HG03159 (cell line): Measurements from ENCODE around the gene UTS2R.
"Not testable (repeated sequence)": the region's sequence is repeated elsewhere in the genome, so short reads cannot be mapped to it uniquely, and the experiment has no call there.

Source experiments
- ATAC-seq: cut with Tn5 transposase; IDR thresholded peaks from one replicate; pipeline ENCODE4 v1.9.1; 2021; ENCODE audit warnings: mild to moderate bottlenecking, moderate library complexity; ENCODE audit not compliant: unreplicated experiment

The UTS2R gene

DNA sequence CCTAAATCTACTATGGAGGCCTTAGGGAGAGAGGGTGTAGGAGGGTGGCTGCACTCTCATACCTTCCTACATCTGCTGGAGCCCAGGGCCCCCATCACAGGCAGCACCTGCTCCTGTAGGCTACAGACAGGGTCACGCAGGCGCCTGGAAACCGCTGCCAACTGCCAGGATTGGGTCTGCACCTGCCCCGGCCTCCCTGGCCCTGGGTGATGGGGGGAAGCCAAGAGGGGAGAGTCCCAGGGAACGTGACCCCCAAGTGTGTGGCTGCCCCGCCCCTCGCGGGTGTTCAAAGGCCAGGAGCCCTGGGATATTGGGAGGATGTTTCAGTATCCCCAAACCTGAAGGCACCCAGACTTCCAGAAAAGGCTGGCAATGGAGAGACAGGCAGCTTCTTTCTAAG, 18.1 kb upstream of the UTS2R start:
- no peak for ATAC-seq

DNA sequence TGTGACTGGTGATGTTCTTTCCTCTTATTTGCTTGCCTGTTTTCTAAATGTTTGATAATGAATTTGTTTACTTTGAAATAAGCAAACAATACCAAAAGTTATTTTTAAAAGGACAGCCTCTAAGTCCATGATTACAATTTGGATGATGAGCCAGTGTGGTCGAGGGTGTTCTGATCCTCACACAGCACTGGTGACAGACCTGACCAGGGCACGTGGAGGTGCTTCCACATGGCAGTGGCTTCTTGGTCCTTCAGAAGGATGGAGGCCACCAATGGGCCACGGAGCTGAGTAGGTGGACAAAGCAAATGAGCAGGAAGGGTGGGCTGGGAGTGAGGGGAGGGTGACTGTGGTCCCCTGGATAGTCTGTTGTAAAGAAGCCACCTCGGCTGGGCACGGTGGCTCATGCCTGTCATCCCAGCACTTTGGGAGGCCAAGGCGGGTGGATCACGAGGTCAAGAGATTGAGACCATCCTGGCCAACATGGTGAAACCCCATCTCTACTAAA, 16.7 kb upstream of the UTS2R start:
- ATAC-seq, result no peak

DNA sequence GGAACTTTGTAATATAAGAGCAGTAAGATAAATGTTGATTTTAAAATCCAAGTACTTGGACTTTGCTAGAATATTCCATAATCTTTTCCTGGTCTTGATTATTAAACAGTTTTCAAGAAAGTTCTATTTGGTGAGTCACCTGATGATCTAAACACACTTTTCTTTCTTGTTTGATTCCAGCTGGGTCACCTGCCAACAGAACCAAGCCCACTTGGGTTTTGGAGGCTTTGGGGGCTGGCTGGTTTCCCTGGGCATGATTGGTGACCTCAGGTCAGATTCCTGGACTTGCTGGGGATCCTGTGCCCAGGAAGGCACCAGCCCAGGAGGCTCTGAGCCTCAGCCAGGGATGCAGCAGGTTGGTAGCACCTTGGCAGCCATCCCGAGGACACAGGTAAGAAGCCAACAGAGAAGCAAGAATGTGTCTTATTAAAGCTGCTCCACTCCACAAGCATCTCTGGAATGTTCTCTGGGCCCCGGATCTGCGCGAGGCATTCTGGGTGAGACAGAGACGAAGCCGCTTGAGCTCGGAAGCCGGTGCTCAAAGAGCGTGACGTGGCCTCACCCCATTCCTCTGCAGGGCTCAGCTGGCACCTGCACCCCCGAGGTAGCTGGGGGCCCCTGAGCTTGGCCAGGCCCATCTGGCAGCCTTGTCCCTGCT, 15.7 kb upstream of the UTS2R start:
- ATAC-seq, result no peak

DNA sequence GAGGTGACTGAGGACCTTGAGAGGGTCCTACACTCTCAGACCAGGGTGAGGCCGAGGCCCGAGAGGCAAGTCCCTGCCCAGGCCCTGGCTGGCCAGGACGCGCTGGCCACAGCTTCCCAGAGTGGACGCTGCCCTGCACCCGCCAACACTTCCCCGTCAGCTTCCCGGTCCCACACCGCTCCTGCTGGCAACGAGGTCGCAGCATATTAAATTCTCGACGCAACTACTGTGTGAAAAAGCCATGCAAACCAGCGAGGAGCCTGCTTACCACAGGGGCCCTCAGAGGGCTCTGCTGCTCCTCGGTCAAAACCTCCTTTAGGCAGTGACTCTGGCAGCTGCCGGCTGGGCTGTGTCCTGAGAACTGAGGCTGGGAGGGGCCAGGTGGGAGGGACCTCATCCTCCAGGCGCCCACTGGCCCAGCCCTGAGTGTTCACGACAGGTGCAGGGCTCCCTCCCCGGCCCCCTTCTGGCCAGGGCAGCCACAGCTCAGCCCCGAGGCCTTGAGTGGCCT, 14.7 kb upstream of the UTS2R start:
- ATAC-seq, result no peak

DNA sequence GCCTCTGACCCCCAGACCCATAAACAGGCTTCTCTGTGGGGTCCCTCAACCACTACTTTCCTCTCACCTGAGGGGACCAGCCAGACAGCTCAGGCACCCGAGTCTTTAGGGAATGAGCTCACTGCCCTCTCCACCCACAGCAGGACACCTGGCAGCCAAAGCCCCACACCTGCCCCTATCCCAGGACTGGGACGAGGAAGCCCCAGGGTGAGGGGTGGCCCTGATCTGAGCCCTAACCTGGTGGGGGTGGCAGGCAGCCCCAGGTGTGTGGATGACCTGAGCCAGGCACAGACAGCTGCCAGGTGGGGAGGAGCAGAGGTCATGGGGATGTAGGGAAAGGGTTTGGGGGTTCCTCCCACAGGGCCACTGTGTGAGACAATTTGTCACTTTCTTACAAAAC, 14.2 kb upstream of the UTS2R start:
- ATAC-seq, result no peak

DNA sequence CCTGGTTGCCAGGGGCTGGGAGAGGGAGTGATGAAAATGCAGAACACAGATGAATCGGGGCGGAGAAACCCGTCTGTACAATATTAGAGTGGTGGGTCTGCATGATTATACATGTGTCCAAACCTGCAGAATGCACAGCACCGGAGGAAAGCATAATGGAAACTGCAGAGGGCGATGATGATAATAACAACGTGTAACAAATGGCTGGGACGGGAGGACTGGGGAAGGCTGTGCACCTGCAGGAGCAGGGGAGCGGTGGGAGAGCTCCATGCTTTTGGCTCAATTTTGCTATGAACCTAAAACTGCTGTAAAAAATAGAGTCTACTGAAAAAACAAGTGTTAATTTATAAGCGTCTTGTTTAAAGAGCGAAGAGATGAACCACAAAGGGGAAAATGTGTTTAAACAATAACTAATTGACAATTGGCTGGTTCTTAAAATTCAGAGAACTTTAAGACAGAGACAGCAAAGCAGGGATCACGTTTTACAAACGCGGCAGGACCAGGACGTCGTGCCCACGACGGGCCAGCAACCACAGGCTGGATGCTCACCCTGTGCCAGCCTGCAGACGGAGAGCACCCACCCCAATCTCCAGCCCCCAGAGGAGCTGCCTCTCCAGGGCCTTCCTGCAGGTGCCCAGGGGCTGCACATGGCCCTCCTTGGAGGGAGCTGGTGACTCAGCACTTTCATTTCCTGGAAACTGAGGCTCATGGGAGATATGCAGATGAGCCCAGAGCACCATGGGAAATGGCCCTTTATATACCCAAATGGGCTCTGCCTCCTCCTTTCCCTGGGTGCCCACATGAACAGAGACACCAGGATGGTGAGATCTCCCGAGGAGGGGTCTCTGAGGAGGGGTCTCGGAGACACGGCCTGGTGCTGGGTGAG, 12.9 kb upstream of the UTS2R start, which contains the start of gene TEX19:
TSS of gene TEX19 (plus strand) at position 783 of the 886 bp plus-strand sequence. CDS start 2,904 bp downstream, outside the sequence.
- ATAC-seq, result no peak

DNA sequence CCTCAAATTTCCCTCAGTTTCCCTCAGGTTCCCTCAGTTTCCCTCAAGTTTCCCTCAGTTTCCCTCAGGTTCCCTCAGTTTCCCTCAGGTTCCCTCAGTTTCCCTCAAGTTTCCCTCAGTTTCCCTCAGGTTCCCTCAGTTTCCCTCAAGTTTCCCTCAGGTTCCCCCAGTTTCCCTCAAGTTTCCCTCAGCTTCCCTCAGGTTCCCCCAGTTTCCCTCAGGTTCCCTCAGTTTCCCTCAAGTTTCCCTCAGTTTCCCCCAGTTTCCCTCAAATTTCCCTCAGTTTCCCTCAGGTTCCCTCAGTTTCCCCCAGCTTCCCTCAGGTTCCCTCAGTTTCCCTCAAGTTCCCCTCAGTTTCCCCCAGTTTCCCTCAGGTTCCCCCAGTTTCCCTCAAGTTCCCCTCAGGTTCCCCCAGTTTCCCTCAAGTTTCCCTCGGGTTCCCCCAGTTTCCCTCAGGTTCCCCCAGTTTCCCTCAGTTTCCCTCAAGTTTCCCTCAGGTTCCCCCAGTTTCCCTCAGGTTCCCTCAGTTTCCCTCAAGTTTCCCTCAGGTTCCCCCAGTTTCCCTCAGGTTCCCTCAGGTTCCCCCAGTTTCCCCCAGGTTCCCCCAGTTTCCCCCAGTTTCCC, 12.0 kb upstream of the UTS2R start:
- not testable (repeated sequence) for ATAC-seq

DNA sequence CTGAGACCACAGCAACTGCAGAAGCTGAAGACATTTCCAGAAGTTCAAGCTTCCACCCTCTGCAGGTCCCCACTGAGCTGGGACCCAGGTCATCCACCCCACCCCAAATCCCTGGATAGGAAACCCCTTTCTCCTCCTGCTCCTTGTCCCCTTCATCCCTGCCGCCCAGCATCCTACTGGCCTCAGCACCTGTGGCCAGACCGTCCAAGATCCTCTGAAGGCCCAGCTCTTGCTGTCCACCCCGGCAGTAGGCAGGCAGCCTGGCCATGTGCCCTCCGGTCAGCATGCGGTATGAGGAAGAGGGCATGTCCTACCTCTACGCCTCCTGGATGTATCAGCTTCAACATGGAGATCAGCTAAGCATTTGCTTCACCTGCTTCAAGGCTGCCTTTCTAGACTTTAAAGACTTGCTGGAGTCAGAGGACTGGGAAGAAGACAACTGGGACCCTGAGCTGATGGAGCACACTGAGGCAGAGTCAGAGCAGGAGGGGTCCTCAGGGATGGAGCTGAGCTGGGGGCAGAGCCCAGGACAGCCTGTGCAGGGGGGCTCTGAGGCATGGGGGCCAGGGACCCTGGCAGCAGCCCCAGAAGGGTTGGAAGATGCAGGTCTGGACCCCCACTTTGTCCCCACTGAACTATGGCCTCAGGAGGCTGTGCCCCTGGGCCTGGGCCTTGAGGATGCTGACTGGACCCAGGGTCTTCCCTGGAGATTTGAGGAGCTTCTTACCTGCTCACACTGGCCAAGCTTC, 9.5 kb upstream of the UTS2R start:
- ATAC-seq, result no peak

DNA sequence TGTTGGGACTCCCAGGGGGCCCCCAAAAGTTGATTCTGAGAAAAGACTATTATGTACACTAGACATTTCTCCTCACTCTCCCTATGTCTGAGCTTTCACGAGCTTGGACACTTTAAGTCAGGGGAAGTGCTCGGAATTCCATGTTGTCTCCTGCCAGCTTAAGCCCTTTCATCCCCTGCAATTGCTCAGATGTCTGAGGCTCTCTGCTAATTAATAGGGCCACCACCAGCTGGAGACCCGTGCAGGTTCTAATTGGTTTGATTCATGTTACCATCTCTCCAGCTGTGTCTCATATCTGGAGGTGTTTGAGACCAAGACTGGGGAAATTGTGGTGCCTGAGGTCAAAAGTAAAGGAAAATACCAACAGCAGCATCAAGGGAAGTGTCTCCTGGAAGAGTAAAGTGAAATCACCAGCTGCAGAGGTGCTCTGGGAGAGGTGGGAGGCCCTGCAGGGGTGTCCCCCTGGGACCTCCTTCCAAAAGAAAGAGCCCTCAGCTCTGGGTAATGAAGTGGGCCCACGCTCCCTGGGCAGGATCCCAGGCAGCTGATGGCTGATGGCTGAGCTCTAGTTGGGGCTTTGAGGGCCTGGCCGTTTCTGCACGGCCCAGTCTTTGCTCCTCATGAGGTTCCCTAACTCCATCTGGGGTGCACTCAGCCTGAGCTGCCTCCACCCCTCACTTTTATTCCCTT, 5.8 kb upstream of the UTS2R start:
- no peak for ATAC-seq

DNA sequence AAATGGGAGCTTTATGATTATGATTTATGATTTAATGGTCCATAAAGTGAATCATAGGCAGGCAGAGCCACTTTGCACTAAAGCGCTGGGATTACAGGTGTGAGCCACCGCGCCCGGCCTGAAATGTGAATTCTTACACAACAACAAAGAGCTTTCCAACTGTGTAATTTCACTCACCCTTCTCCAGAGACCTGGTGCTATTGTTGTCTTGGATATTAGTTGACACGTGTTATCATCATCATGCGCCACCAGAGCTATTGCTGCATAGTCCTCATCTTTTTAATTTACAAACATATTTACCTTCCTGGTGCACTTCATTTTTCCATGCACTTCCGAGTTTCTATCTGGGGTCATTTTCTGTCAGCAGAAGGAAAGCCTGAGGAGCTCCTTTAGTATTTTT, 4.8 kb upstream of the UTS2R start:
- no peak for ATAC-seq

DNA sequence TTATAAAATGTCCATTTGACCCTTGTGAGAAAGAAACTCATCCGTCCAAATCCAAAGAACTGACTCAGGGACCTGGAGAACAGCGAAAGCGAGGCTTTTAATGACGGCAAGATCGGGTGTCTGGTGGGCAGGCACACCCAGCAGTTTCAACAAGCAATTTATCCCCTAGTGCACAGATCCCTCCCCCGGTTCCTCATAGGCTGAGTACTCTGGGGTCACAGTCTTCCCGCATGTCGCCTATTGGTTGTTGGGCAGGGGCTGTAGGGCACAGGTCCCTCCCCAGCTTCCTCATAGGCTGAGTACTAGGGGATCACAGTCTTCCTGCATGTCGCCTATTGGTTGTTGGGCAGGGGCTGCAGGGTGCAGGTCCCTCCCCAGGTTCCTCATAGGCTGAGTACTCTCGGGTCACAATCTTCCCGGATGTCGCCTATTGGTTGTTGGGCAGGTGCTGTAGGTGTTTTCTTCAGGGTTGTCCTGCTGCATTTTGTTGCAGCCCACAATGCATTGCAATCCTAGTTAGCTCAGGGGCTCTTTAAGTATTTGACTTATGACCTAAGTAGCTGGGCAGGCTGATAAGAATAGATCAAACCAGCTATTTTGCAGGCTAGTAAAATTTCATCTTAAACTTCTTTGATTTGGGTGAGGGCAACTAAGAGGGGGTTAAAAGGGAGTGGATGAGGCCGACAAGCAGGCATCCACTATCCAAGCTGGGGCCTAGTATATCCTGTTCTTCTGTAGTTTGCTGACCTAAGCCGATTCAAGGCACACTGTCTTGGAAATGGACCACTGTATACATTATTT, 3.6 kb upstream of the UTS2R start:
- no peak for ATAC-seq

DNA sequence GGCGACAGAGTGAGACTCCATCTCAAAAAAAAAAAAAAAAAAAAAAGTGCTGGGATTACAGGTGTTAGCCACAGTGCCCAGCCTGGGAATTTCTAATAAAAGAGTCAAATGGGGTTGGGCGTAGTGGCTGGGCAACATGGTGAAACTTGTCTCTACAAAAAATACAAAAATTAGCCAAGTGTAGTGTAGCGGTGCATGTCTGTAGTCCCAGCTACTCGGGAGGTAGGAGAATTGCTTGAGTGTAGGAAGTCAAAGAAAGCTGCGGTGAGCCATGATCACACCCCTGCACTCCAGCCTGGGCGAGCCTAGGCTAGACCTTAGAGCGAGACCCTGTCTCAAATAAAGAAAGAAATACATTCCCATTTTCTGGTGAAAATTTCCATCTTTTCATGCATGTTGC, 2.4 kb upstream of the UTS2R start:
- ATAC-seq, result no peak

DNA sequence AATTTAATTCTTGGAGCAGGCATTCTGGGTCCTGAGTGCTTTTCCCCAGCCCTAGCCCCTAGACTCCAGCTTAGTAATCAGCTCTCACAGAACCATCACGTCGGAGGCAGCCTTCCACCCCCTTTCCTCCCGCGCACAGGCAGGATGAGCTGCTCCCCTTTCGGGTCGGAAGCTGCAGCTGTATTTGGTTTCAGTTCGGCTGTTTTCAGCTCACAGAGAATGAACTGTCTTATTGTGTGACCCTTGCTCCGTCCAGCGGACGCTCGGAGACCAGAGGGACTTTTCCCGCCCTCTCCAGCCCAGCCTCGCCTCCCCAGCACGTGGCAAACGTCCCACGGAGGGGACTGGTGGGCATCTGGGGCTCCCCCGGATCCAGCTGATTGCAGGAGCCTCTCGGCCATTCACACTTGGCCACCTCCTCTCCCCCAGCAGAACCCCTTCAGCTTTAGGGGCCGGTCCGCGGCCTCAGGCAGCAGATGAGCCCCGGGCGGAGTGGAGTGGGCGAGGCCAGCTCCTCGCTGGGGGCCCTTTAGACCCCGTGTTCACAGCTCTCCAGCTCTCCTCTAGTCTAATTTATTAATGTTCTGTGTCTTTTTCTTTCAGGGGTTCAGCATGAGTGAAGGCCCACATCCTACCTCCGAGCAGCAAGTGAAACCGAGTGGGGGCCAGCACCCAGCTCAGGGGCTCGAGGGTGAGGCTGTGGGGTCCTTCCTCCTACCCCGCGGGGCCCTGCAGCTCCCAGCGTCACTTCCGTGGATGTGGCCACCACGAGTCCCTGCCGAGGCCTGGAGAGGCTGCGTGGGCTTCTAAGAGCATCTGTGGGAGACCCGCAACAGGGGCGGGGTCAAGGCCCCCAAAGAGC, 863 bp upstream of the UTS2R start:
- ATAC-seq, result no peak

DNA sequence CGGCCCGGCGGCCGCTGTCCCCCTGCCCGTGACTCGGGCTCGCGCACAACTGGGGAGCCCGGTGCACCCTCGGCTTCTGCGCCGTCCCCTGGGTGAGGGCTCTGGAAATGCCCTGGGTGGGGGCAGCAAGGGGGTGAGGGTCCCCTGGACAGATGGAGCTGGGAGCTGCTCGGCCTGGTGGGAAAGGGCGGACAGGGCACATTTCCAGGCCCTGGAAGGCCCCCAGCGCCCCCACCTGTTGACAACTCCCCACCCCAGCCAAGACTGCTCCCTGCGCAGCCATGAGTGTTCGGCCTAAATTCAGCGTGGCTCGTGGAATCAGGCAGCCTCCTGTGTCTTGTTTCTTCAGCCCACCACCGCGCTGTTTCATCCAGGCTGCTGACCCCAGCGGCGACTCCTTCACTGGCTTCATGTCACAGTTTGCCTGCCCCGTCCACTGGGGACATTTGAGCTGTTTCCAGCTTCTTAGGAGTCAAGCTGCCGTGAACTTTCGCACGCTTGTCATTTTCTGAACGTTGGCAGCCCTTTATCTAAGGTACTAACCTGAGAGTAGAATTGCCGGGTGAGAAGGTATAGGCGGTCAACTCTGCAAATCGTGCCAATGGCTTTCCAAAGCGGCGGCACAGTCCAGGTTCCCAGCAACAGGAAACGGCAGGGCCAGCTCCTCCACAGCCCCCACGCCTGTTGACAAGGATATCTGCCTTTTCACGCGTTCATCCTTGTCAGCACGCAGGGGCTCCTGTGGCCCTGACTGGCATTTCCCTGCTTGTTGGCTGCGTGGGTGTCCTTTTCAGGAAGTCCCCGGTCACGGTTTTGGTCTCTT, 895 bp downstream of the UTS2R start:
- ATAC-seq, result no peak

DNA sequence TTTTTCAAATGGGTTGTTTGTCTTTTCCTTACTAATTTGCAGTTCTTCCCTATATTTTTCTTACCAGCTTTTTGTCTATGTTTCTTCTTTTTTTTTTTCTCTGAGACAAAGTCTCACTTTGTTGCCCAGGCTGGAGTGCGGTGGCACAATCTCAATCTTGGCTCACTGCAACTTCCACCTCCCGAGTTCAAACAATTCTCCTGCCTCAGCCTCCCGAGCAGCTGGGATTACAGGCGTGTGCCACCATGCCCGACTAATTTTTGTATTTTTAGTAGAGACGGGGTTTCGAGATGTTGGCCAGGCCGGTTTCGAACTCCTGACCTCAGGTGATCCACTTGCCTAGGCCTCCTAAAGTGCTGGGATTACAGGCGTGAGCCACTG, 1.5 kb downstream of the UTS2R start:
- not testable (repeated sequence) for ATAC-seq

DNA sequence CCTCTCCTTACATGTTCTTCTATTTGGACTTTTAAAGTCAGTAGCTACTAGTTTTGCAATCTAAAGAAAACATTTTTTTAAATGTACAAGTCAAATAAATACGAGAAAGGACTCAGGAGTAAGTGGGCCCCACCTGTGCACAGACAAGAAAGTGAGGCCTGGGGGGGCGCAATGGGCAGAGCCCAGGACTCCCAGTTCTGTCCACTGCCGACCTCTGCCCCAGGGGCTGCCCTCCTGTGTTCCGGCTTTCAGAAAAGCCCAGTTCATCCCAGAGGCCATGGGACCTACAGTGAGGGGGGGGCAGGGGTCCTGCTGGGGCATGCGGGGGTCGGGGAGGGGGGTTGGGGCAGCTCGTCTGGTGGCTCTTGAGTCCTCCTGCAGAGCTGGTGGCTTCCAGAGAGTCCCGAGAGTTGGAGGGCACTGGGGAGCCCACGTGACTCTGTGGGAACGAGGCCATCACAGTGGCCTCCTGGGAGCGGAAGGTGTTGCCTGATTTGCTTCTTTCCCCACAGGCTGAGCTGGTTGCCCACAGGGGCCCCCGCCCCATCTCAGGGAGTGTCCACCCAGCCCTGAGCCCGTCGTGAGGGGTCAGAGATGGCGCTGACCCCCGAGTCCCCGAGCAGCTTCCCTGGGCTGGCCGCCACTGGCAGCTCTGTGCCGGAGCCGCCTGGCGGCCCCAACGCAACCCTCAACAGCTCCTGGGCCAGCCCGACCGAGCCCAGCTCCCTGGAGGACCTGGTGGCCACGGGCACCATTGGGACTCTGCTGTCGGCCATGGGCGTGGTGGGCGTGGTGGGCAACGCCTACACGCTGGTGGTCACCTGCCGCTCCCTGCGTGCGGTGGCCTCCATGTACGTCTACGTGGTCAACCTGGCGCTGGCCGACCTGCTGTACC, 2.4 kb downstream of the UTS2R start:
- ATAC-seq, result no peak
